ENCODE results near the gene P3H1.
"Not testable (repeated sequence)": the region's sequence is repeated elsewhere in the genome, so short reads cannot be mapped to it uniquely, and the experiment has no call there.

GRCh38 chr1:42714441-42714840 is 52.4 kb downstream of the P3H1 start:
- TF ChIP-seq POLR2A, CTCF (IDR thresholded peaks at IDR 0.05): not testable (repeated sequence)
